Right kidney (tissue), 1 donor: ENCODE data around the gene VSTM2L.
A peak's percentile ranks its signal among the peaks of the same experiment; 100 is the strongest.

Source experiments
- DNase-seq: peaks from one replicate; pipeline ENCODE4 v3.0.0-alpha.2; 2016

The VSTM2L gene

DNA sequence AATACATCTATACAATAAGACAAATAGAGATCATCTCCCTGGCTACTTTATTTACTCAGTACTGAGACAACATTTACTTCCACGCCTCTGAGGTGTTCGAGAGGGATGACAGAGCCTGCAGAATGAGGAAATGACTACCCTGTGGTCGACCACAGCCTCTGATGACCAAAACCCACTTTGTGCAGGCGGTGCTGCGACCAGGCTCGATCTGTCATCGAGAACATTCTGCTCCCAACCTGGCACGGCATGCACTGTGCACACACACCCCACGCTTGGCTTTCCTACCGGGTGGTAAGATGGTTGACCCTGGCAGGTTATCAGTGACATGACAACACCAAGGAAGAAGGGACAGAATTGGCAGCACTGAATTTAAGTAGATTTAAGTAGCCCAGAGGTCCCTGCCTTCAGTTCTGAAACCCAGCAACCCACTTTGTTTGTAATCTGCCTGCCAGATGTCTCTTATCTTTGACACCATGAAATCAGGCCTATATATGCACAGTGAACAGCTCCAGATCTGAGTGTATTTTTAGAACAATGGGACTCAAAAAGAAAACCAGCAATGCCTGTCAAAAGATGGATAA, 87.7 kb downstream of the VSTM2L start:
- DNase-seq = no peak

DNA sequence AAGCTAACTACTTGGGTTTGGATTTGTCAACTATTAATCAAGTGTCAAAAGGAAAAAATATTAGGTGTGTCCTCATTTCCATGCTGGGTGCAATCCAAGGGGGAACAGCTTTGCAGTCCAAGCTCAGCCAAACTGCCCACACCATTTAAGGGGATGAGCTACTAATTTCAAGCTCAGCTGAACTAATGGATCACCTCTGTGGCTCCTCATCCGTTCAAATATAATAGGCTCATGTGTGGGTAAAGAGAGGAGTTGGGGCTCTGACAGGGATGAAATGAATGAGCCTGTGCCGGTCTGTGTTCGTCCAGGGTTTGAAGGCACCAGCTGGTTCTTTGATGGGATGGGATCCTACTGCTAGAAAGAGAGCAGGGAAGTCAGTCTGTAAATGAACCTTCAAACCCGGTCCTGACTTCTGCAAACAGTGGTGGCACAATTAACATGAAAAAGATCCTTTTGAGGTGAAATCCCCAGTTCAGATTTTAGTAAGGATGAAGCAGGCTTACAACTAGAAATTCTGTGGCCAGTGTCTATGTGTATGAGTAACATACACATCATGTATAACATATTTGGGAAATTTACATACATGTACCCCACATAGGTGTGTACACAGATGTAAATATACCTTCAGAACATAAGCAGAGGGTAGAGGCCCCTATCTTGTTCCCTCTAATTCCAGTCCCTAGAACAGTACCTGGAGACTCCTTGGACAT, 88.4 kb downstream of the VSTM2L start:
- no peak for DNase-seq

DNA sequence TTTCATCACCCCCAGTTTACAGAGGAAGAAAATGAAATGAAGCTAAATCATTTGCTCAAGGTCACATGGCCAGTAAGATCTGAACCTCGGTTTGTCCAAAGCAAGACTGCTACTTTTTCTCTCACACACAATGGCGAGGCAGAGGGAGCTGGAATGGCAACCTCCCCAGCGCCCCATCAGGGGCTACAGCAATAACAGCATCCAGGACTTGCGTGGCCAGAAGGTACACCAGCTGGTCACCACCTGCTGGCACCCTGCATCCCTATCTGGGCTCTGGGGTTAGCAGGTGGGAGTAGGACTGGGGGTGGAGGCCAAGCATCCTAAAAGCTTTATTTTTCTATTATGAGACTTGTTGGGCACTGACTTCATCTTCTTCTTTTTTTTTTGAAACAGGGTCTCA, 89.0 kb downstream of the VSTM2L start:
- DNase-seq = no peak

- DNase-seq = peak; percentile 25
These were observed 90.0 kb downstream of the VSTM2L start for GRCh38 chr20:37992802-37993409.

- DNase-seq = no peak
These were observed 91.6 kb downstream of the VSTM2L start for GRCh38 chr20:37994512-37994911.
